Vagina (tissue), 2 donors: Measurements from ENCODE around the gene PRPS2.

Experiments used
- CTCF ChIP-seq, 3 experiments: fragments of 450-650 bp in 2 of 3; fragments of 200-600 bp in 1 of 3; sonication (generic) in 1 of 3; IDR thresholded peaks; one replicate each; pipeline ENCODE4 v1.5.1; 2017 to 2019; ENCODE audit warnings: antibody characterized with exemption in 3 of 3, mild to moderate bottlenecking in 2 of 3, moderate library complexity in 2 of 3
- POLR2AphosphoS5 ChIP-seq, 2 donors: sonication (generic); formaldehyde crosslinking; IDR thresholded peaks; one replicate each; pipeline ENCODE4 v1.9.0; 2017; ENCODE audit warnings: antibody characterized with exemption in 2 of 2, mild to moderate bottlenecking in 2 of 2, low read depth in 1 of 2; ENCODE audit not compliant: insufficient read depth in 1 of 2

- TF ChIP-seq POLR2AphosphoS5 (IDR thresholded peaks at IDR 0.05; ENCODE audit: insufficient read depth in 1 of 2, low read depth in 1 of 2) (no peak), CTCF (IDR thresholded peaks at IDR 0.05) (no peak)
Observed at GRCh38 chrX:12844319-12844718, 53.1 kb downstream of the PRPS2 start.
